ENCODE data around the gene RICTOR.

Gene RICTOR

DNA sequence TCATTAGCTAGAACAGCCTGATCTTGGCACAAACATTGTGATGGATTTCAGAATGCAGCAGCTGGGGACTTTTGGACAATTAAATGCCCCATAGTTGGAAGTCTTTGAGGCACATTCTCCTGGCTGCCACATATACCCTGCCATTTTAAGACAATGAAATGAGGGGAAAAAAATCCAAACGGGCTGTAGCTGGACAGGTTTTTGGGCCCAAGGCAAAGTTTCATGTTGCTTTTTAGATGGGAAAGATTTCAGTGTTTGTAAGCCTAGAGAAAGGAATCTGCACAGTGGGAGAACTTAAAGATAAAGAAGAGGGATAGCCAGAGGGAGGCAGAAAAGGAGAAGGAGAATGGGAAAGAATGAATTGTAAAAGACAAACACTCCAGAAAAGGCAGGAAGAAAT lies 30.0 kb upstream of the RICTOR start:
- TF ChIP-seq EZH2 (IDR thresholded peaks at IDR 0.05; ENCODE audit: borderline replicate concordance, low read length), result no peak
- TF ChIP-seq, protein P1, sequence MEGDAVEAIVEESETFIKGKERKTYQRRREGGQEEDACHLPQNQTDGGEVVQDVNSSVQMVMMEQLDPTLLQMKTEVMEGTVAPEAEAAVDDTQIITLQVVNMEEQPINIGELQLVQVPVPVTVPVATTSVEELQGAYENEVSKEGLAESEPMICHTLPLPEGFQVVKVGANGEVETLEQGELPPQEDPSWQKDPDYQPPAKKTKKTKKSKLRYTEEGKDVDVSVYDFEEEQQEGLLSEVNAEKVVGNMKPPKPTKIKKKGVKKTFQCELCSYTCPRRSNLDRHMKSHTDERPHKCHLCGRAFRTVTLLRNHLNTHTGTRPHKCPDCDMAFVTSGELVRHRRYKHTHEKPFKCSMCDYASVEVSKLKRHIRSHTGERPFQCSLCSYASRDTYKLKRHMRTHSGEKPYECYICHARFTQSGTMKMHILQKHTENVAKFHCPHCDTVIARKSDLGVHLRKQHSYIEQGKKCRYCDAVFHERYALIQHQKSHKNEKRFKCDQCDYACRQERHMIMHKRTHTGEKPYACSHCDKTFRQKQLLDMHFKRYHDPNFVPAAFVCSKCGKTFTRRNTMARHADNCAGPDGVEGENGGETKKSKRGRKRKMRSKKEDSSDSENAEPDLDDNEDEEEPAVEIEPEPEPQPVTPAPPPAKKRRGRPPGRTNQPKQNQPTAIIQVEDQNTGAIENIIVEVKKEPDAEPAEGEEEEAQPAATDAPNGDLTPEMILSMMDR (IDR thresholded peaks at IDR 0.05; ENCODE audit: low read length), result no peak
- Histone ChIP-seq H3F3A (ENCODE audit: insufficient read depth, low read length) (no peaks in the 10 kb centered on the region), H3K36me3 (ENCODE audit: insufficient read depth, low read length) (no peaks in the 10 kb centered on the region), H3K9ac (ENCODE audit: low read length) (no peak overlapping the region), H4K20me1 (ENCODE audit: insufficient read depth, low read length) (no peaks in the 10 kb centered on the region), H3K79me2 (ENCODE audit: insufficient read depth, low read length) (no peaks in the 10 kb centered on the region), H3K27me3 (ENCODE audit: insufficient read depth, low read length) (no peaks in the 10 kb centered on the region), H3K4me3 (ENCODE audit: low read depth, low read length, poor library complexity, severe bottlenecking) (no peak overlapping the region), H3K4me2 (ENCODE audit: low read length) (no peak overlapping the region), H3K27ac (ENCODE audit: low read depth, low read length, poor library complexity, severe bottlenecking) (no peak overlapping the region), H2AFZ (ENCODE audit: low read length) (no peak overlapping the region), H3K4me1 (ENCODE audit: insufficient read depth, low read length, severe bottlenecking) (no peaks in the 10 kb centered on the region), H3K9me2 (ENCODE audit: low read depth, low read length) (no peaks in the 10 kb centered on the region), H3K9me3 (ENCODE audit: low read length) (no peaks in the 10 kb centered on the region)

DNA sequence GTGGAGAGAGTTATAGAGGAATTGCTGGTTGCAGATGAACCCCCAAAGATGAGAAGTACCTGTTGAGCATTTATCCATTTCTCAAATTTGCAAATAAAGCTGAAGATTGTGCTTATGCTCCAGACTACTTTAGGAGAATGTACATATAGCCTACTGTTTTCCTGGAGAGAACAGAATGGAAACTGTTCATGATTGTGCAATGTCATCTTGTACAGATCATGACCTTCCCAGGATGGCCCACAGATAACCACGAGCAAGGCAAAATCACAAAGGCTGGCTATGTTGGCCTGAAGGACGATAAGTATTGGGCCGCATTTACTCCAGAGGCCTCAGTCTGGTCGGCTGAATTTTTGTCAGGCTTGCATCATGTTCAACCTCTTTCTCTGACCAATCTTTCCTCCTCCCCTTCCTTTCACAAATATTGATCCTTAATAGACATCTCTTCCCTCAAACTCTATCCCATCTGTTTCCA lies 28.5 kb upstream of the RICTOR start:
- H4K20me1 ChIP-seq (ENCODE audit: insufficient read depth, low read length), result no peaks in the 10 kb centered on the region
- no peak overlapping the region for H3K4me2 ChIP-seq (ENCODE audit: low read length)
- H3F3A ChIP-seq (ENCODE audit: insufficient read depth, low read length), result no peaks in the 10 kb centered on the region
- TF ChIP-seq EZH2 (IDR thresholded peaks at IDR 0.05; ENCODE audit: borderline replicate concordance, low read length), result no peak
- TF ChIP-seq, protein P1 (IDR thresholded peaks at IDR 0.05; ENCODE audit: low read length), result no peak
- H3K9me2 ChIP-seq (ENCODE audit: low read depth, low read length), result no peaks in the 10 kb centered on the region
- no peak overlapping the region for H3K27ac ChIP-seq (ENCODE audit: low read depth, low read length, poor library complexity, severe bottlenecking)
- H3K9ac ChIP-seq (ENCODE audit: low read length), result no peak overlapping the region
- H3K36me3 ChIP-seq (ENCODE audit: insufficient read depth, low read length), result no peaks in the 10 kb centered on the region
- H3K4me1 ChIP-seq (ENCODE audit: insufficient read depth, low read length, severe bottlenecking), result no peaks in the 10 kb centered on the region
- no peak overlapping the region for H3K4me3 ChIP-seq (ENCODE audit: low read depth, low read length, poor library complexity, severe bottlenecking)
- no peak overlapping the region for H2AFZ ChIP-seq (ENCODE audit: low read length)
- H3K27me3 ChIP-seq (ENCODE audit: insufficient read depth, low read length), result no peaks in the 10 kb centered on the region
- no peaks in the 10 kb centered on the region for H3K9me3 ChIP-seq (ENCODE audit: low read length)
- no peaks in the 10 kb centered on the region for H3K79me2 ChIP-seq (ENCODE audit: insufficient read depth, low read length)

DNA sequence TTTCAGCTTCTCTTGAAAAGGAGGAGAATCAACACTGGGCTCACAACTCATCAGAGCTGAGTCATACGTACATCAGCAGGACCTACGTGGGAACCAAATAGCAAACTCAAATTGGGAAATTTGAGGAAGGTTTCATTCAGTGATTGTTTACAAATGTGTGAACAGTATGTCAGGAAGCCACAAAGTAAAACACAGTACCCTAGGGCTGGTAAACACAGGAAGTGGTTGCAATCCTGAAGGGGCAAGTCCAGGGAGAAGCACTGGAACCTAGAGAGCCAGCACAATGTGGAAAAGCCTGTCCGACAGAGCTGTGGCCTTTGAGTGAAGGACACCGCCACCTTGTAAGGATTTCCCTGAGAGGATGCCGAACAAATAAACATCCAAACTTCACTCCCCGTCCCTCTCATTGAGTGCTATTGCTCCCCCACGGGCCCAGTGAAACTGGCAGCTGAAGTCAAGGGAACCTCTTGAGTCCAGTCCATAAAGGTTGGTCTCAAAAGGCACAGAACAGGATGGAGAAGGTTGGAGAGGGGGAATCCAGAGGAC lies 26.7 kb upstream of the RICTOR start:
- Histone ChIP-seq H3K9me3 (ENCODE audit: low read length) (no peaks in the 10 kb centered on the region), H3K4me1 (ENCODE audit: insufficient read depth, low read length, severe bottlenecking) (no peaks in the 10 kb centered on the region), H2AFZ (ENCODE audit: low read length) (no peak overlapping the region), H3K4me2 (ENCODE audit: low read length) (no peak overlapping the region), H3K4me3 (ENCODE audit: low read depth, low read length, poor library complexity, severe bottlenecking) (no peak overlapping the region), H3K9me2 (ENCODE audit: low read depth, low read length) (no peaks in the 10 kb centered on the region), H3K9ac (ENCODE audit: low read length) (no peak overlapping the region), H4K20me1 (ENCODE audit: insufficient read depth, low read length) (no peaks in the 10 kb centered on the region), H3K27ac (ENCODE audit: low read depth, low read length, poor library complexity, severe bottlenecking) (no peak overlapping the region), H3K36me3 (ENCODE audit: insufficient read depth, low read length) (no peaks in the 10 kb centered on the region), H3F3A (ENCODE audit: insufficient read depth, low read length) (no peaks in the 10 kb centered on the region), H3K27me3 (ENCODE audit: insufficient read depth, low read length) (no peaks in the 10 kb centered on the region), H3K79me2 (ENCODE audit: insufficient read depth, low read length) (no peaks in the 10 kb centered on the region)
- TF ChIP-seq EZH2 (IDR thresholded peaks at IDR 0.05; ENCODE audit: borderline replicate concordance, low read length), result no peak
- TF ChIP-seq, protein P1 (IDR thresholded peaks at IDR 0.05; ENCODE audit: low read length), result no peak
